ENCODE results near the gene TRIM61. TPM values are rescaled to one million over a fixed set of nuclear protein-coding genes. Genes with fewer than 3 reads are reported as not detected.

The TRIM61 gene
- total and polyA plus RNA-seq, 4 donors, result 0.13 to 1.4 (median 0.48) TPM

GRCh38 chr4:165011403-165011802 is 33.9 kb upstream of the TRIM61 start (continued):
- TF ChIP-seq REST (IDR thresholded peaks at IDR 0.05), result no peak
- no peak for TF ChIP-seq EGR1 (IDR thresholded peaks at IDR 0.05; ENCODE audit: low read depth in 2 of 2)
- TF ChIP-seq YY1 (IDR thresholded peaks at IDR 0.05), result no peak
- TF ChIP-seq RAD21 (IDR thresholded peaks at IDR 0.05), result no peak

- Histone ChIP-seq H3K27ac (ENCODE audit: low read depth in 1 of 2, low read length in 2 of 2) (no peak overlapping the region), H3K4me1 (ENCODE audit: control insufficient read depth in 4 of 4, insufficient read depth in 4 of 4, low read length in 3 of 4) (peaks cover 0 to 4% (median 0%) of the 10 kb centered on the region in 4 donors), H3K4me3 (ENCODE audit: low read depth in 1 of 3, low read length in 3 of 3) (no peak overlapping the region), H3K27me3 (ENCODE audit: control insufficient read depth in 4 of 4, insufficient read depth in 4 of 4, low read length in 3 of 4) (no peaks in the 10 kb centered on the region), H3K36me3 (ENCODE audit: control insufficient read depth in 4 of 4, insufficient read depth in 3 of 4, low read depth in 1 of 4, low read length in 3 of 4) (no peaks in the 10 kb centered on the region), H3K9ac (ENCODE audit: low read depth in 1 of 2, low read length in 2 of 2) (no peak overlapping the region), H3K9me3 (ENCODE audit: control insufficient read depth in 4 of 4, low read length in 3 of 4) (no peaks in the 10 kb centered on the region)
- no peak for DNase-seq (ENCODE audit: low spot score)
- WGBS, result 83% methylated on average over 8 of the region's 8 CpGs
- TF ChIP-seq GABPA (IDR thresholded peaks at IDR 0.05 in 1 of 2, conservative IDR thresholded peaks at IDR 0.05 in 1 of 2) (no peak), YY1 (IDR thresholded peaks at IDR 0.05) (no peak)
Measured at GRCh38 chr4:165010991-165011390, 33.5 kb upstream of the TRIM61 start.

GRCh38 chr4:165010487-165010886 is 33.0 kb upstream of the TRIM61 start:
- peaks cover 0 to 4% (median 0%) of the 10 kb centered on the region in 4 donors for H3K4me1 ChIP-seq (ENCODE audit: control insufficient read depth in 4 of 4, insufficient read depth in 4 of 4, low read length in 3 of 4)
- no peaks in the 10 kb centered on the region for H3K9me3 ChIP-seq (ENCODE audit: control insufficient read depth in 4 of 4, low read length in 3 of 4)
- TF ChIP-seq FOXA2 (IDR thresholded peaks at IDR 0.05) (no peak), ZBTB33 (IDR thresholded peaks at IDR 0.05) (no peak), TAF1 (conservative IDR thresholded peaks at IDR 0.05) (no peak)
- no peak overlapping the region for H3K9ac ChIP-seq (ENCODE audit: low read depth in 1 of 2, low read length in 2 of 2)
- H3K4me3 ChIP-seq (ENCODE audit: low read depth in 1 of 3, low read length in 3 of 3), result no peak overlapping the region
- 79% methylated on average over 2 of the region's 2 CpGs for WGBS
- H3K27me3 ChIP-seq (ENCODE audit: control insufficient read depth in 4 of 4, insufficient read depth in 4 of 4, low read length in 3 of 4), result no peaks in the 10 kb centered on the region
- no peak overlapping the region for H3K27ac ChIP-seq (ENCODE audit: low read depth in 1 of 2, low read length in 2 of 2)
- no peaks in the 10 kb centered on the region for H3K36me3 ChIP-seq (ENCODE audit: control insufficient read depth in 4 of 4, insufficient read depth in 3 of 4, low read depth in 1 of 4, low read length in 3 of 4)
- DNase-seq (ENCODE audit: low spot score), result no peak

- H3K9ac ChIP-seq (ENCODE audit: low read depth in 1 of 2, low read length in 2 of 2), result no peak overlapping the region
- H3K27ac ChIP-seq (ENCODE audit: low read depth in 1 of 2, low read length in 2 of 2), result no peak overlapping the region
- no peak for DNase-seq (ENCODE audit: low spot score)
- no peaks in the 10 kb centered on the region for H3K27me3 ChIP-seq (ENCODE audit: control insufficient read depth in 4 of 4, insufficient read depth in 4 of 4, low read length in 3 of 4)
- no peaks in the 10 kb centered on the region for H3K36me3 ChIP-seq (ENCODE audit: control insufficient read depth in 4 of 4, insufficient read depth in 3 of 4, low read depth in 1 of 4, low read length in 3 of 4)
- H3K4me1 ChIP-seq (ENCODE audit: control insufficient read depth in 4 of 4, insufficient read depth in 4 of 4, low read length in 3 of 4), result peaks cover 0 to 4% (median 0%) of the 10 kb centered on the region in 4 donors
- no peak overlapping the region for H3K4me3 ChIP-seq (ENCODE audit: low read depth in 1 of 3, low read length in 3 of 3)
- 82% methylated on average over 5 of the region's 5 CpGs for WGBS
- no peaks in the 10 kb centered on the region for H3K9me3 ChIP-seq (ENCODE audit: control insufficient read depth in 4 of 4, low read length in 3 of 4)
- TF ChIP-seq FOXA2 (IDR thresholded peaks at IDR 0.05) (no peak), ATF3 (IDR thresholded peaks at IDR 0.05) (no peak), HNF4A (conservative IDR thresholded peaks at IDR 0.05) (no peak), HNF4G (IDR thresholded peaks at IDR 0.05) (no peak), TAF1 (conservative IDR thresholded peaks at IDR 0.05) (no peak), FOXA1 (IDR thresholded peaks at IDR 0.05) (no peak), REST (IDR thresholded peaks at IDR 0.05) (no peak), GABPA (IDR thresholded peaks at IDR 0.05 in 1 of 2, conservative IDR thresholded peaks at IDR 0.05 in 1 of 2) (no peak), CTCF (IDR thresholded peaks at IDR 0.05; ENCODE audit: low read depth, low read length, missing input control) (no peak)
Measured at GRCh38 chr4:165009493-165010227, 32.2 kb upstream of the TRIM61 start.
